Spleen (tissue), 11 donors: ENCODE measurements around the gene ZNF385D. TPM values are rescaled to one million over a fixed set of nuclear protein-coding genes. Genes with fewer than 3 reads are reported as not detected.

Experiments used
- DNase-seq: peaks from one replicate; pipeline ENCODE4 v3.0.0-alpha.2; 2020
- H3K27ac ChIP-seq, 8 donors: fragments of 200-600 bp; sonication (generic) in 7 of 8; 1 replicate in 4 of 8; 2 replicates in 4 of 8; pipeline versions ENCODE4 v1.5.0 to v1.8.0; 2016 to 2021; ENCODE audit warnings: inconsistent platforms in 4 of 8, mild to moderate bottlenecking in 4 of 8, moderate library complexity in 1 of 8
- H3K27me3 ChIP-seq, 7 donors: fragments of 200-600 bp; sonication (generic) in 6 of 7; replicated peaks in 1 of 7; 1 replicate in 4 of 7; 2 replicates in 3 of 7; pipeline versions ENCODE4 v1.5.0 to v1.8.0; 2016 to 2021; ENCODE audit warnings: inconsistent platforms in 3 of 7, mild to moderate bottlenecking in 1 of 7
- H3K36me3 ChIP-seq, 6 donors: fragments of 200-600 bp; sonication (generic) in 5 of 6; 1 replicate in 4 of 6; 2 replicates in 2 of 6; pipeline versions ENCODE4 v1.5.0 to v1.8.0; 2016 to 2021; ENCODE audit warnings: inconsistent platforms in 2 of 6
- H3K4me1 ChIP-seq, 6 donors: fragments of 200-600 bp; sonication (generic) in 5 of 6; 1 replicate in 3 of 6; 2 replicates in 3 of 6; pipeline versions ENCODE4 v1.5.0 to v1.8.0; 2016 to 2021; ENCODE audit warnings: inconsistent platforms in 3 of 6
- H3K4me3 ChIP-seq, 8 donors: fragments of 200-600 bp; sonication (generic) in 7 of 8; 1 replicate in 4 of 8; 2 replicates in 4 of 8; pipeline versions ENCODE4 v1.5.0 to v1.8.0; 2016 to 2021; ENCODE audit warnings: inconsistent platforms in 4 of 8, mild to moderate bottlenecking in 4 of 8, moderate library complexity in 2 of 8
- H3K9me3 ChIP-seq, 8 donors: fragments of 200-600 bp; sonication (generic) in 7 of 8; 1 replicate in 4 of 8; 2 replicates in 4 of 8; pipeline versions ENCODE4 v1.5.0 to v1.8.0; 2016 to 2021; ENCODE audit warnings: inconsistent platforms in 4 of 8
- CTCF ChIP-seq, 11 experiments: fragments of 200-600 bp in 7 of 11; fragments of 450-650 bp in 4 of 11; sonication (generic) in 4 of 11; IDR thresholded peaks in 8 of 11; conservative IDR thresholded peaks in 3 of 11; 1 replicate in 7 of 11; 2 replicates in 4 of 11; pipeline versions ENCODE4 v1.4.0 to v1.8.0; 2016 to 2021; ENCODE audit warnings: antibody characterized with exemption in 11 of 11, inconsistent platforms in 4 of 11, mild to moderate bottlenecking in 1 of 11
- POLR2A ChIP-seq, 3 donors: fragments of 450-650 bp; IDR thresholded peaks; one replicate each; pipeline ENCODE4 v1.5.1; 2017; ENCODE audit warnings: antibody characterized with exemption in 3 of 3, mild to moderate bottlenecking in 1 of 3
- POLR2AphosphoS5 ChIP-seq, 3 donors: sonication (generic); formaldehyde crosslinking; IDR thresholded peaks; one replicate each; pipeline ENCODE4 v1.5.1; 2017; ENCODE audit warnings: antibody characterized with exemption in 3 of 3
- WGBS, 5 donors: extraction: QIAGEN DNeasy Blood & Tissue Kit in 3 of 5; methylation state at CpG; one replicate each; pipeline versions ENCODE4 v1.1.5 to v1.1.7; 2013 to 2018; 5-methylcytosine and 5-hydroxymethylcytosine counted together
- intact Hi-C: fragments of 100-400 bp; cut with DNase I; formaldehyde crosslinking; loops from one replicate; pipeline ENCODE4 v1.15.0; 2023; ENCODE audit warnings: low total_unique reads
- polyA plus RNA-seq, 3 donors: library from polyadenylated mRNA; stranded (reverse); fragments of 200-250 nt; gene quantifications; one replicate each; pipeline ENCODE4 v1.2.1, GENCODE V29; 2013
- total RNA-seq, 7 donors: library from RNA; depleted of rRNA in 3 of 7; stranded (reverse); fragments of >200 nt in 3 of 7; fragmentation: NEBNext Ultra II Directional in 4 of 7; extraction: Animal tissue kit (Norgen Biotek cat#: 25700) in 4 of 7; gene quantifications; one replicate each; pipeline versions ENCODE4 v1.1.0 to v1.2.1, GENCODE V29; 2016 to 2021
- donor health status: healthy with polysubstance abuse.
- donor health status: DM: no; HTN: no; CAD: no; lungs with moderate emphysema.
- donor health status: DM: no; HTN: no; CAD: no.
- donor health status: Bipolar disorder and iron deficiency.
- donor health status: healthy.
- donor health status: DM: no; HTN: no; CAD: no.
- donor health status: DM: yes; HTN: yes; CAD: no.

ZNF385D gene
- total and polyA plus RNA-seq, 10 donors, result 0.05 to 3.2 (median 0.70) TPM

GRCh38 chr3:21621181-21621651 is 129.8 kb downstream of the ZNF385D start:
- no peak overlapping the region for H3K27ac ChIP-seq
- H3K36me3 ChIP-seq, result no peaks in the 10 kb centered on the region
- WGBS, 5 donors, result 54 to 70% (median 65%) methylated on average over 4 of the region's 4 CpGs
- intact Hi-C loops, result no loop called here
- no peak overlapping the region for H3K4me3 ChIP-seq
- TF ChIP-seq POLR2A (IDR thresholded peaks at IDR 0.05) (no peak), CTCF (IDR thresholded peaks at IDR 0.05 in 8 of 11, conservative IDR thresholded peaks at IDR 0.05 in 3 of 11) (no peak), POLR2AphosphoS5 (IDR thresholded peaks at IDR 0.05) (no peak)
- DNase-seq, result no peak
- H3K4me1 ChIP-seq, result no peaks in the 10 kb centered on the region
- no peaks in the 10 kb centered on the region for H3K9me3 ChIP-seq
- no peaks in the 10 kb centered on the region for H3K27me3 ChIP-seq

GRCh38 chr3:21620511-21621155 is 130.4 kb downstream of the ZNF385D start:
- H3K27ac ChIP-seq, result no peak overlapping the region
- no peak for TF ChIP-seq CTCF (IDR thresholded peaks at IDR 0.05 in 8 of 11, conservative IDR thresholded peaks at IDR 0.05 in 3 of 11)
- no peak for TF ChIP-seq POLR2AphosphoS5 (IDR thresholded peaks at IDR 0.05)
- TF ChIP-seq POLR2A (IDR thresholded peaks at IDR 0.05), result no peak
- intact Hi-C loops, result no loop called here
- H3K4me3 ChIP-seq, result no peak overlapping the region
- no peaks in the 10 kb centered on the region for H3K27me3 ChIP-seq
- DNase-seq, result no peak
- no peaks in the 10 kb centered on the region for H3K36me3 ChIP-seq
- 70 to 83% (median 79%) methylated on average over 8 of the region's 8 CpGs for WGBS, 5 donors
- H3K4me1 ChIP-seq, result no peaks in the 10 kb centered on the region
- no peaks in the 10 kb centered on the region for H3K9me3 ChIP-seq

DNA sequence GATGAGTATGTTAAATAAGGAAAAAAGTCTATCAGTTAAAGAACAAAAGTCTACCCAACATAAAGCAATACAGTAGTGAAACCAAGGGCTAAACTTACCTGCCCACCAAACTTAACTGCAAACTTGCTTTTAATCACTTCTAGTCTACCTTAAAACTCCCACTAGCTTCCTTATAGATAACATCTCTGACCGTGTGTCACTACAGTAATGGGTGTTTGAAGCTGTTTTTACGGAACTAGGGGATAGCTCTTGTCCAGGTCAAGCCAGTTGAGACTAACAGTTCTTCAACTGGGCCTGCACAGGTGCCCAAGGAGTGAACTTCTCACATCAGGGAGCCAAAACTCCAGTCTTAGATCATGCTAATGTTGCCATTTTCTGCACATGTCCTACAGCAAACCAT is 132.3 kb downstream of the ZNF385D start:
- no peak overlapping the region for H3K27ac ChIP-seq
- 52 to 67% (median 57%) methylated on average over 2 of the region's 2 CpGs for WGBS, 5 donors
- no peak for DNase-seq
- TF ChIP-seq POLR2A (IDR thresholded peaks at IDR 0.05) (no peak), POLR2AphosphoS5 (IDR thresholded peaks at IDR 0.05) (no peak)
- H3K9me3 ChIP-seq, result no peaks in the 10 kb centered on the region
- H3K4me3 ChIP-seq, result no peak overlapping the region
- no peaks in the 10 kb centered on the region for H3K27me3 ChIP-seq
- H3K4me1 ChIP-seq, result no peaks in the 10 kb centered on the region
- no peaks in the 10 kb centered on the region for H3K36me3 ChIP-seq
- intact Hi-C loops, result no loop called here

- H3K27me3 ChIP-seq, result no peaks in the 10 kb centered on the region
- no peak for DNase-seq
- TF ChIP-seq POLR2AphosphoS5 (IDR thresholded peaks at IDR 0.05), result no peak
- TF ChIP-seq CTCF (IDR thresholded peaks at IDR 0.05 in 8 of 11, conservative IDR thresholded peaks at IDR 0.05 in 3 of 11), result no peak
- TF ChIP-seq POLR2A (IDR thresholded peaks at IDR 0.05), result no peak
- H3K36me3 ChIP-seq, result no peaks in the 10 kb centered on the region
- intact Hi-C loops, result no loop called here
- no peaks in the 10 kb centered on the region for H3K4me1 ChIP-seq
- WGBS, 5 donors, result 79 to 86% (median 82%) methylated on average over 3 of the region's 3 CpGs
- H3K9me3 ChIP-seq, result no peaks in the 10 kb centered on the region
- no peak overlapping the region for H3K4me3 ChIP-seq
- H3K27ac ChIP-seq, result no peak overlapping the region
These were observed 137.5 kb downstream of the ZNF385D start for GRCh38 chr3:21613372-21614070.
